Measurements from ENCODE around the gene COL6A1.
"Not testable (repeated sequence)": the region's sequence is repeated elsewhere in the genome, so short reads cannot be mapped to it uniquely, and the experiment has no call there.

Gene COL6A1

GRCh38 chr21:45994759-45995685, 13.5 kb downstream of the COL6A1 start:
- FAIRE-seq: no peak

- no peak for FAIRE-seq
Measured at GRCh38 chr21:45995686-45996179, 14.2 kb downstream of the COL6A1 start.

- FAIRE-seq: no peak
Measured at GRCh38 chr21:45996311-45997204, 15.0 kb downstream of the COL6A1 start.

- FAIRE-seq: no peak
Measured at GRCh38 chr21:45997205-45997494, 15.6 kb downstream of the COL6A1 start.

- FAIRE-seq: no peak
Measured at GRCh38 chr21:45997495-45998275, 16.1 kb downstream of the COL6A1 start.

GRCh38 chr21:45998276-45998701, 16.7 kb downstream of the COL6A1 start:
- FAIRE-seq: no peak

- FAIRE-seq: no peak
Measured at GRCh38 chr21:45998871-45999580, 17.5 kb downstream of the COL6A1 start.

GRCh38 chr21:45999581-46000181, 18.1 kb downstream of the COL6A1 start:
- FAIRE-seq: no peak

GRCh38 chr21:46000182-46000730, 18.7 kb downstream of the COL6A1 start:
- no peak for FAIRE-seq

- FAIRE-seq: no peak
Measured at GRCh38 chr21:46000731-46001641, 19.4 kb downstream of the COL6A1 start.

GRCh38 chr21:46001821-46002681, 20.5 kb downstream of the COL6A1 start:
- no peak for FAIRE-seq

- FAIRE-seq: no peak
Measured at GRCh38 chr21:46002841-46003574, 21.4 kb downstream of the COL6A1 start.

GRCh38 chr21:46003575-46004007, 22.0 kb downstream of the COL6A1 start:
- FAIRE-seq: no peak

- FAIRE-seq: no peak
Measured at GRCh38 chr21:46004168-46004861, 22.7 kb downstream of the COL6A1 start.

GRCh38 chr21:46005081-46005480, 23.5 kb downstream of the COL6A1 start:
- no peak for FAIRE-seq

- FAIRE-seq: no peak
Measured at GRCh38 chr21:46005481-46005881, 23.9 kb downstream of the COL6A1 start.

- FAIRE-seq: not testable (repeated sequence)
Measured at GRCh38 chr21:46005894-46006546, 24.4 kb downstream of the COL6A1 start.
